Suppressor macrophage treated with lipopolysaccharide for 1 hour (primary cell): Measurements from ENCODE around the gene TMEM259.
A peak's percentile ranks its signal among the peaks of the same experiment; 100 is the strongest.

Source experiments
- DNase-seq, 3 donors: peaks; one replicate each; pipeline ENCODE4 v3.0.0-alpha.2; 2020 to 2022

TMEM259 gene

GRCh38 chr19:1000591-1001537 is 20.1 kb downstream of the TMEM259 start:
- DNase-seq: peak in 1 of 3 donors; percentile 20

DNA sequence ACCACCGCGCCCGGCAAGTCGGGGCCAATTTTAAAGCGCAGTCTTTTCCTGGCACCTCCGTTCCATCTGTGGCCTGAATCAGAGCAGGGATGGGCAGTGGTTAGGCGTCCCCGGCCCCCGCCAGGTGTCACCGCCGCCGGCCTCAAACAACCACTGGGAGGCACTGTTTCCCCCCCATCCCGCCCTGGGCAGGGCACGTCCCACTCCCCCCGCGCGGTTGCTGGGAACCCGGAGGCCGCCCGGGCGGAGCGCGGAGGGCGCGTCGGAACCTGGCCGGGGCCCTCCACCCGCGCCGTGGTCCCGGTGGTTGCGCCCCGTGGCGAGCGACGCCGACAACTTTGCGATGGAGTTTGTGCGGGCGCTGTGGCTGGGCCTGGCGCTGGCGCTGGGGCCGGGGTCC is 20.8 kb downstream of the TMEM259 start, which contains the start of gene GRIN3B:
TSS of gene GRIN3B (plus strand) at position 325 of the 400 bp plus-strand sequence. CDS start at position 344, 19 bp downstream.
- DNase-seq: peak; percentile 57 to 87 (median 74)

GRCh38 chr19:999379-999719 is 21.6 kb downstream of the TMEM259 start:
- no peak for DNase-seq

GRCh38 chr19:998064-998463 is 22.9 kb downstream of the TMEM259 start:
- no peak for DNase-seq

DNA sequence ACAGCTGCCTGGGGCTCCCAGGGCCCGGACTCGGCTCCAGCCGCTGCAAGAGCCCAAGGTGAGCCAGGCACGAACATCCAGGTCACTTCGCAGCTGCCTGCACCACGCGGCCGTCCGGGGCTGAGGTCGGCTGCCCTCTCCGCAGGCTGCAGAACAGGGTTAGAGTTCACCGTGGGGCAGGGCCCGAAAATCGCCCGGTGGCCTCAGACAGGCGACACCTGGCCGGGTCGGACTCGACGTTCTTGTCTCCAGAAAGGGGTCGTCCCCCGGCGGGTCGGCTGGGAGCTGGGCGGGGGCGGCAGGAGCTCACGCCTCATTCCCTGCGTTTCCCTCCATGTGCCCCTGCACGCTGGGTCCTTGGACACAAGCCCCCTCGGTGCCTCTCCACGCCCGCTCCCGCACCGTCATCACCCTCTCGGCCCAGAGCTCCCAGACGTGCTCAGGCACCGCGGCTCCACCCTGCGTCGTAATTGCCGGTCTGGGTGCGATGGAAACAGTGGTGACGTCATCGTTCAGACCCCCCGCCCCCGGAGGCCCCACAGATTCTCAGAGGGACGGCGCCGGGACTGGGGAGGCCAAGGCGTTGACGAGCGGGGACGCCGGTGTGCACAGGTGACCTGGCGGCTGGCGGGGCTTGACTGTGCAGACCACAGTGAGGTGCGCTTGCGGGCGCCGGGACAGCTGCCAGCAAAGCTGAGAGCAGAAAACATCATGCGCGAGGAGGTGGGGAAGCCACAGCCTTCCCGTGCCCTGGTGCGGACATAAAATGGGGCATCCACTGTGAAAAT is 24.7 kb downstream of the TMEM259 start:
- peak; percentile 31 to 54 (median 38) for DNase-seq

- no peak for DNase-seq
These were observed 25.7 kb downstream of the TMEM259 start for GRCh38 chr19:995051-995827.

- no peak for DNase-seq
These were observed 26.4 kb downstream of the TMEM259 start for GRCh38 chr19:994516-994915.

- no peak for DNase-seq
These were observed 27.0 kb downstream of the TMEM259 start for GRCh38 chr19:993831-994393.

DNA sequence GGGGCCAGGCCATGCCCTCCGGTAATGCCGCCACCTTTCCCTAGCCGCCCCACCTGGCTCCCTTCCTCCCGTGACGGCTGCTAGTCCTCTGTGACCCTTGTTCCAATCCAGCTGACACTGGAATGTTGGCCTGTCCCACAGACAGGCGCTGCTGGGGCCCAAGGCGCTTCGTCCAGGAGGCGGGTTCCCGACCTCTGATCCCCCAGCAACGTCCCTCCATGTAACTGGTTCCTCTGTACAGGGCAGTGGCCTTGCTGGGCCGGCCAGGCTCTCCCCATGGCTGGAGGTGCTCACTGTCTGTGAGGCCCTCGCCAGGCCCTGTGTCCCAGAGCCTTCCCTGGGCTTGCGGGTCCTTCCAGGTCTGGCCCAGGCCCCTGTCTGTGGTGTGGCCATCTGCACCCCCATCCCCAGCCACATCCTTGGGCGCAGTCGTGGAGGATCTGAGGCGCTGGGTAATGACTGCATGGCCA is 27.5 kb downstream of the TMEM259 start:
- no peak for DNase-seq

- no peak for DNase-seq
These were observed 28.3 kb downstream of the TMEM259 start for GRCh38 chr19:992670-993055.

DNA sequence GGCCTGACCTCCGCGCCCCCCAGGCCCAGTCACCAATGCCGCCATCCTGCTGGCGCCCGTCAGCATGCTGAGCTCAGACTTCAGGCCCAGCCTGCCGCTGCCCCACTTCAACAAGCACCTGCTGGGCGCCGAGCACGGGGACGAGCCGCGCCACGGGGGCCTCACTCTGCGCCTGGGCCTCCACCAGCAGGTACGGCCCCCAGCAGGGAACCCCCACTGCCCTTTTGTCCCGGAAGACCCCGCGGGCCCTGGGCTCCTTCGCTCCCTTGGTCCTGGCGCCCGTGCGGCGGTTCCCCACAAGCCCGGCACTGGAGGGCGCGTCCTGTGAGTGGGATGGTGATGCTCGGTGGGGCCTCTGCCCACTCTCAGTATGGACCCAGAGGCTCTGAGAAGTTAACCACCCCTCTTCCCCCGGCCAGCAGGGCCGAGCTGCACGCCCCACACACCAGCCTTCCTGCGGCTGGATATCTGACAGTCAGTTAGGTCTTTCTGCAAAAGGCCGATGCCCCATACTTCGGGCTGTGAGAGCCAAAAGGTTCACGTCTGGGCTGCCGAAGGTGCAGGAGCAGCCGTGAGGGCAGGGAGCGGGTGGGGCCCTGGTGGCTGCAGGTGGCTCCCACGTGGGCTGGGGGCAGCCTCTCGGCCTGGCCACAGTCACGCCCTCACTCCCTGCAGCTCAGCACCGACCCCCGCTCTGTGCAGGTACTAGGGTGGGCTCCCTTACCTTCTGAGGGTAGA is 28.8 kb downstream of the TMEM259 start:
- no peak for DNase-seq

GRCh38 chr19:991174-991931 is 29.6 kb downstream of the TMEM259 start:
- DNase-seq: peak; percentile 47 to 82 (median 62)

- no peak for DNase-seq
These were observed 30.2 kb downstream of the TMEM259 start for GRCh38 chr19:990746-991145.

- no peak for DNase-seq
These were observed 30.8 kb downstream of the TMEM259 start for GRCh38 chr19:990119-990571.

DNA sequence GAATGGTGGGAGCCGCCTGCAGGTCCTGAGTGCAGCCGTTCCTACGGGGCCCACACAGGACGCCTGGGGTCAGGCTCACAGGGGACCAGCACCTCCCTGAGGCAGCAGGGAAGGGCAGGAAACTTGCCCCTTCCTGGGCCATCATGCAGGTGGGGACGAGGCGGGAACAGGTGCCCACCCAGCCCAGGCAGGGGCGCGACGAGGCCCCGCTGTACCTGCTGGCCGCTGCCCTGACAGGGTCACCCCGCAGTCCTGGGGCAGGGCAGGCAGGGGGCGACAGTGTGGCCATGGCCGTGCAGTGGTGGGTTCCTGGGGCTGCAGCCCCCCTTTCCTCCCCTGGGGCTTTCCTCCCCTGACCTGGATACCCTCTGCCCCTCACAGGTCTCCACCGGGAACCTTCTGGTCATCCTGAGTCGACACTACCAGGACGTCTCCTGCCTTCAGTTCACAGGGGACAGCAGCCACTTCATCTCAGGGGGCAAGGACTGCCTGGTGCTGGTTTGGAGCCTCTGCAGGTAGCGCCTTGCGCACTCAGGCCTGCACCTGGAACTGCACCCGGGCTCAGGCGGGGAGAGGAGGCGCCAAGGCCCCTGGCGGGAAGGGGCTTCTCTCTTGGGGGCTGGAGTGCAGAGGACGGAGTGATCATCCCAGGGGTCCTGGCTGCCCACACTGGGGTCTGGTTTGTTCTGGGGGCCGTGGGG is 31.4 kb downstream of the TMEM259 start:
- DNase-seq: no peak

- no peak for DNase-seq
These were observed 32.4 kb downstream of the TMEM259 start for GRCh38 chr19:988510-988909.

GRCh38 chr19:988081-988480 is 32.8 kb downstream of the TMEM259 start:
- no peak for DNase-seq

GRCh38 chr19:986083-986482 is 34.8 kb downstream of the TMEM259 start:
- DNase-seq: no peak

- peak; percentile 94 to 98 (median 97) for DNase-seq
These were observed 36.6 kb downstream of the TMEM259 start, which contains the start of gene WDR18 for GRCh38 chr19:984165-984967. WDR18 (plus strand) TSS chr19:984345; CDS start chr19:984354, 9 bp downstream.
